Small intestine (tissue), 7 donors: ENCODE results near the gene APOBEC3F. TPM values are rescaled to one million over a fixed set of nuclear protein-coding genes. Genes with fewer than 3 reads are reported as not detected.

ENCODE experiments used
- DNase-seq, 2 donors: peaks; one replicate each; pipeline versions ENCODE4 v3.0.0 to v3.0.0-alpha.2; 2013
- FAIRE-seq: peaks from 2 replicates; lab custom pipeline; 2012; peaks lifted over from hg19 to GRCh38; lab: Jason Lieb, UNC
- H3K27ac ChIP-seq, 3 donors: one replicate each; pipeline ENCODE4 v1.5.1; 2013; ENCODE audit warnings: low read length in 2 of 3, mild to moderate bottlenecking in 2 of 3, control low read depth in 1 of 3, inconsistent platforms in 1 of 3, low read depth in 1 of 3, moderate library complexity in 1 of 3
- H3K27me3 ChIP-seq, 3 donors: one replicate each; pipeline ENCODE4 v1.6.1; 2013; ENCODE audit warnings: low read length in 3 of 3, inconsistent platforms in 1 of 3; ENCODE audit not compliant: control insufficient read depth in 3 of 3, insufficient read depth in 3 of 3
- H3K36me3 ChIP-seq, 3 donors: one replicate each; pipeline ENCODE4 v1.6.1; 2013; ENCODE audit warnings: low read length in 3 of 3, inconsistent platforms in 1 of 3, low read depth in 1 of 3, mild to moderate bottlenecking in 1 of 3, moderate library complexity in 1 of 3; ENCODE audit not compliant: control insufficient read depth in 3 of 3, insufficient read depth in 2 of 3
- H3K4me1 ChIP-seq, 3 donors: one replicate each; pipeline ENCODE4 v1.6.1; 2013; ENCODE audit warnings: low read length in 2 of 3, inconsistent platforms in 1 of 3, low read depth in 1 of 3, mild to moderate bottlenecking in 1 of 3, moderate library complexity in 1 of 3; ENCODE audit not compliant: control insufficient read depth in 3 of 3, insufficient read depth in 2 of 3
- H3K4me3 ChIP-seq, 3 donors: one replicate each; pipeline ENCODE4 v1.5.1; 2013; ENCODE audit warnings: low read length in 3 of 3, control low read depth in 1 of 3, inconsistent platforms in 1 of 3, low read depth in 1 of 3, mild to moderate bottlenecking in 1 of 3, moderate library complexity in 1 of 3
- H3K9me3 ChIP-seq, 2 donors: one replicate each; pipeline ENCODE4 v1.6.1; 2013; ENCODE audit warnings: low read depth in 1 of 2, low read length in 1 of 2; ENCODE audit not compliant: control insufficient read depth in 2 of 2, insufficient read depth in 1 of 2
- WGBS, 3 donors: extraction: QIAGEN DNeasy Blood & Tissue Kit; methylation state at CpG; one replicate each; pipeline ENCODE4 v1.1.7; 2013; 5-methylcytosine and 5-hydroxymethylcytosine counted together
- polyA plus RNA-seq, 4 donors: library from polyadenylated mRNA; stranded (reverse) in 3 of 4; unstranded in 1 of 4; fragments of 200-250 nt in 3 of 4; fragments of 120-200 nt in 1 of 4; gene quantifications; one replicate each; pipeline versions ENCODE4 v1.2.1 to v1.2.3, GENCODE V29; 2013
- donor health status: healthy with polysubstance abuse.
- donor health status: control.
- donor health status: control.
- donor health status: Bipolar disorder and iron deficiency.
- donor health status: healthy.

The APOBEC3F gene
- polyA plus RNA-seq, 4 donors: 3.1 to 4.4 (median 3.6) TPM

- 23 to 30% (median 23%) methylated on average over 9 of the region's 9 CpGs for WGBS, 3 donors
- no peak for DNase-seq
These were observed 19.0 kb upstream of the APOBEC3F start for GRCh38 chr22:39021552-39022250.

GRCh38 chr22:39024519-39025308, 15.9 kb upstream of the APOBEC3F start:
- peaks cover 0 to 16% (median 0%) of the 10 kb centered on the region in 3 donors for H3K36me3 ChIP-seq
- no peaks in the 10 kb centered on the region for H3K27me3 ChIP-seq
- DNase-seq (no peak), FAIRE-seq (no peak)
- WGBS, 3 donors: 68 to 79% (median 70%) methylated on average over 15 of the region's 15 CpGs
- no peak overlapping the region for H3K27ac ChIP-seq
- no peaks in the 10 kb centered on the region for H3K9me3 ChIP-seq
- H3K4me3 ChIP-seq: no peak overlapping the region
- H3K4me1 ChIP-seq: peaks cover 0 to 8% (median 0%) of the 10 kb centered on the region in 3 donors

More at GRCh38 chr22:39021552-39022250, 19.0 kb upstream of the APOBEC3F start:
- H3K9me3 ChIP-seq: no peaks in the 10 kb centered on the region
- H3K4me1 ChIP-seq: peaks cover 0 to 8% (median 0%) of the 10 kb centered on the region in 3 donors
- FAIRE-seq: no peak
- H3K4me3 ChIP-seq: peak overlapping the region; percentile 12 to 38 (median 28)
- peaks cover 0 to 25% (median 2%) of the 10 kb centered on the region in 3 donors for H3K36me3 ChIP-seq
- H3K27me3 ChIP-seq: no peaks in the 10 kb centered on the region
- peak overlapping the region in 2 of 3 donors; percentile 5 to 87 for H3K27ac ChIP-seq

GRCh38 chr22:39026509-39027150, 14.0 kb upstream of the APOBEC3F start:
- 86 to 89% (median 89%) methylated on average over 12 of the region's 12 CpGs for WGBS, 3 donors
- no peak overlapping the region for H3K27ac ChIP-seq
- H3K36me3 ChIP-seq: peaks cover 0 to 18% (median 0%) of the 10 kb centered on the region in 3 donors
- FAIRE-seq (no peak), DNase-seq (no peak)
- H3K4me3 ChIP-seq: no peak overlapping the region
- H3K4me1 ChIP-seq: peaks cover 0 to 5% (median 0%) of the 10 kb centered on the region in 3 donors
- no peaks in the 10 kb centered on the region for H3K9me3 ChIP-seq
- H3K27me3 ChIP-seq: no peaks in the 10 kb centered on the region

GRCh38 chr22:39027717-39028116, 12.9 kb upstream of the APOBEC3F start:
- Histone ChIP-seq H3K36me3 (peaks cover 0 to 18% (median 0%) of the 10 kb centered on the region in 3 donors), H3K9me3 (no peaks in the 10 kb centered on the region), H3K27ac (no peak overlapping the region), H3K27me3 (no peaks in the 10 kb centered on the region), H3K4me1 (no peaks in the 10 kb centered on the region), H3K4me3 (no peak overlapping the region)
- FAIRE-seq (no peak), DNase-seq (no peak)
- 88 to 91% (median 91%) methylated on average over 4 of the region's 4 CpGs for WGBS, 3 donors

- 93 to 97% (median 95%) methylated on average over 11 of the region's 11 CpGs for WGBS, 3 donors
- no peak for DNase-seq
- H3K27ac ChIP-seq: no peak overlapping the region
- no peaks in the 10 kb centered on the region for H3K4me1 ChIP-seq
- no peaks in the 10 kb centered on the region for H3K27me3 ChIP-seq
- FAIRE-seq: no peak
- H3K36me3 ChIP-seq: peaks cover 0 to 18% (median 0%) of the 10 kb centered on the region in 3 donors
- H3K9me3 ChIP-seq: no peaks in the 10 kb centered on the region
- no peak overlapping the region for H3K4me3 ChIP-seq
These were observed 12.4 kb upstream of the APOBEC3F start for GRCh38 chr22:39028281-39028680.

GRCh38 chr22:39029227-39029626, 11.4 kb upstream of the APOBEC3F start:
- FAIRE-seq: no peak

GRCh38 chr22:39030705-39031104, 10.0 kb upstream of the APOBEC3F start:
- peaks cover 0 to 6% (median 0%) of the 10 kb centered on the region in 3 donors for H3K36me3 ChIP-seq

More at GRCh38 chr22:39029227-39029626, 11.4 kb upstream of the APOBEC3F start:
- no peak overlapping the region for H3K27ac ChIP-seq
- H3K4me1 ChIP-seq: no peaks in the 10 kb centered on the region
- DNase-seq: no peak
- H3K4me3 ChIP-seq: no peak overlapping the region
- H3K9me3 ChIP-seq: no peaks in the 10 kb centered on the region
- WGBS, 3 donors: 92 to 95% (median 94%) methylated on average over 13 of the region's 13 CpGs
- no peaks in the 10 kb centered on the region for H3K27me3 ChIP-seq
- H3K36me3 ChIP-seq: peaks cover 0 to 10% (median 0%) of the 10 kb centered on the region in 3 donors

More at GRCh38 chr22:39030705-39031104, 10.0 kb upstream of the APOBEC3F start:
- Histone ChIP-seq H3K27ac (no peak overlapping the region), H3K4me1 (no peaks in the 10 kb centered on the region), H3K9me3 (no peaks in the 10 kb centered on the region), H3K27me3 (no peaks in the 10 kb centered on the region), H3K4me3 (no peak overlapping the region)
- WGBS, 3 donors: 92 to 96% (median 93%) methylated on average over 14 of the region's 14 CpGs
- DNase-seq (no peak), FAIRE-seq (no peak)
